ENCODE results near the gene COPG2.
"Not testable (repeated sequence)": the region's sequence is repeated elsewhere in the genome, so short reads cannot be mapped to it uniquely, and the experiment has no call there.

DNA sequence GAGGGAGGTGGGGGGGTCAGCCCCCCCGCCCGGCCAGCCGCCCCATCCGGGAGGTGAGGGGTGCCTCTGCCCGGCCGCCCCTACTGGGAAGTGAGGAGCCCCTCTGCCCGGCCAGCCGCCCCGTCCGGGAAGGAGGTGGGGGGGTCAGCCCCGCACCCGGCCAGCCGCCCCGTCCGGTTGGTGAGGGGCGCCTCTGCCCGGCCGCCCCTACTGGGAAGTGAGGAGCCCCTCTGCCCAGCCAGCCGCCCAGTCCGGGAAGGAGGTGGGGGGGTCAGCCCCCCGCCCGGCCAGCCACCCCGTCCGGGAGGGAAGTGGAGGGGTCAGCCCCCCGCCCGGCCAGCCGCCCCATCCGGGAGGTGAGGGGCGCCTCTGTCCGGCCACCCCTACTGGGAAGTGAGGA lies 77.1 kb downstream of the COPG2 start:
- TF ChIP-seq, protein P1, sequence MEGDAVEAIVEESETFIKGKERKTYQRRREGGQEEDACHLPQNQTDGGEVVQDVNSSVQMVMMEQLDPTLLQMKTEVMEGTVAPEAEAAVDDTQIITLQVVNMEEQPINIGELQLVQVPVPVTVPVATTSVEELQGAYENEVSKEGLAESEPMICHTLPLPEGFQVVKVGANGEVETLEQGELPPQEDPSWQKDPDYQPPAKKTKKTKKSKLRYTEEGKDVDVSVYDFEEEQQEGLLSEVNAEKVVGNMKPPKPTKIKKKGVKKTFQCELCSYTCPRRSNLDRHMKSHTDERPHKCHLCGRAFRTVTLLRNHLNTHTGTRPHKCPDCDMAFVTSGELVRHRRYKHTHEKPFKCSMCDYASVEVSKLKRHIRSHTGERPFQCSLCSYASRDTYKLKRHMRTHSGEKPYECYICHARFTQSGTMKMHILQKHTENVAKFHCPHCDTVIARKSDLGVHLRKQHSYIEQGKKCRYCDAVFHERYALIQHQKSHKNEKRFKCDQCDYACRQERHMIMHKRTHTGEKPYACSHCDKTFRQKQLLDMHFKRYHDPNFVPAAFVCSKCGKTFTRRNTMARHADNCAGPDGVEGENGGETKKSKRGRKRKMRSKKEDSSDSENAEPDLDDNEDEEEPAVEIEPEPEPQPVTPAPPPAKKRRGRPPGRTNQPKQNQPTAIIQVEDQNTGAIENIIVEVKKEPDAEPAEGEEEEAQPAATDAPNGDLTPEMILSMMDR (IDR thresholded peaks at IDR 0.05; ENCODE audit: extremely low read depth in 1 of 2, insufficient read depth in 1 of 2, low read depth in 1 of 2, low read length in 2 of 2) = not testable (repeated sequence)
- not testable (repeated sequence) for TF ChIP-seq POLR2AphosphoS5 (IDR thresholded peaks at IDR 0.05; ENCODE audit: insufficient read depth, low read depth, low read length); POLR2A (IDR thresholded peaks at IDR 0.05; ENCODE audit: low read depth, low read length); MYC (IDR thresholded peaks at IDR 0.05; ENCODE audit: low read depth, low read length); JUN (IDR thresholded peaks at IDR 0.05; ENCODE audit: borderline replicate concordance, insufficient read depth, insufficient read length, low read depth); EZH2 (IDR thresholded peaks at IDR 0.05; ENCODE audit: borderline replicate concordance, low read depth, low read length, severe bottlenecking)
- TF ChIP-seq, protein P2, sequence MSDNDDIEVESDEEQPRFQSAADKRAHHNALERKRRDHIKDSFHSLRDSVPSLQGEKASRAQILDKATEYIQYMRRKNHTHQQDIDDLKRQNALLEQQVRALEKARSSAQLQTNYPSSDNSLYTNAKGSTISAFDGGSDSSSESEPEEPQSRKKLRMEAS (IDR thresholded peaks at IDR 0.05; ENCODE audit: insufficient read depth, insufficient read length) = not testable (repeated sequence)
